ENCODE measurements around the gene FAM222B. TPM values are rescaled to one million over a fixed set of nuclear protein-coding genes. Genes with fewer than 3 reads are reported as not detected.
"Not testable (repeated sequence)": the region's sequence is repeated elsewhere in the genome, so short reads cannot be mapped to it uniquely, and the experiment has no call there.

The FAM222B gene
- total and polyA plus RNA-seq, 2 donors: 2.5 to 9.5 TPM

DNA sequence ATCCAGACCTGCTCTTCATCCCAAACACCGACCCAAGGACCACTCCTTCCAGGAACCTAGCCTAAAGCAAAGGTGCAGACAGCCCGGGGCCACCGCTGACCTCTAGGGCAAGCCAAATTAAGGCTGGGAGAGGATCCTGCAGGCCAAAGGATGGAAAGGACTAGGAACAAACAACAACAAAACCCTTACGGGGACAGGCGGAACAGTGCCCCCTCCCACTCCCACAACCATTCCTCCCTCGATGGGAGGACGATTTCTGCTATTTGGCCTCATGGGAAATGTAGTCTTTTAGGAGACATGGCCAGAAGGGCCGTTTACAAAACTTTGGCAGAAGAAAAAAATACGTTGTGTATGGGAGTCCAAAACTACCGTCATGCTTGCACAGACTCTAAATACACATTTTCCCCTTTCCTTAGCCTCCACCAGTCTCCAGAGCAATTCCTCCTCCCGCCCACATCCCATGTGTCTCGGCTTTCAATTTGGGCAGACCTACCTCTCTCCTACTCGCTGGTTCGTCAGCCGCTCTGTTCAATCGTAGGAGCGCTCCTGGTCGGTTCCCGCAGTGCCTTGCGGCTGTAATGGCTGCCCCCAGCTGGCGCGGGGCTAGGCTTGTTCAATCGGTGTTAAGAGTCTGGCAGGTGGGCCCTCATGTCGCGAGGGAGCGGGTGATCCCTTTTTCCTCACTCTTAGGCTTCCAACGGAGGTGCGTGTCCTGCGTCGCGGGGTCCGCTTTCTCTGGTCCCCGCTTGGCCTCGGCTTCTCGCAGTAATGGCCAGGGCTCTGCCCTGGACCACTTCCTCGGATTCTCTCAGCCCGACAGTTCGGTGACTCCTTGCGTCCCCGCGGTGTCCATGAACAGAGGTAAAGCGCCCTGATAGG is 12.1 kb upstream of the FAM222B start, which contains the start of gene ERAL1:
TSS of gene ERAL1 (plus strand) at position 560 of the 879 bp plus-strand sequence. CDS start at position 579, 19 bp downstream.
- no peaks in the 10 kb centered on the region for H3K9me3 ChIP-seq (ENCODE audit: control insufficient read depth in 2 of 2, insufficient read depth in 1 of 2, low read length in 1 of 2)
- H3K4me3 ChIP-seq (ENCODE audit: low read length in 2 of 2): peak within 1 kb of the TSS; percentile 62 to 71
- H3K4me1 ChIP-seq (ENCODE audit: control insufficient read depth in 2 of 2, insufficient read depth in 2 of 2, low read length in 2 of 2): peaks cover 11 to 14% of the 10 kb centered on the region in 2 donors
- no peaks in the 10 kb centered on the region for H3K27me3 ChIP-seq (ENCODE audit: control insufficient read depth in 2 of 2, insufficient read depth in 1 of 2, low read length in 1 of 2)
- WGBS: 1% methylated on average over 42 of the region's 42 CpGs
- peak within 1 kb of the TSS; percentile 48 to 82 for H3K27ac ChIP-seq (ENCODE audit: low read depth in 1 of 2, low read length in 1 of 2)
- H3K36me3 ChIP-seq (ENCODE audit: control insufficient read depth in 2 of 2, insufficient read depth in 2 of 2, low read length in 1 of 2): peaks cover 21 to 22% of the 10 kb centered on the region in 2 donors
- peak; percentile 70 to 92 (median 80) for DNase-seq (ENCODE audit: low read depth in 6 of 9, low spot score in 9 of 9)

DNA sequence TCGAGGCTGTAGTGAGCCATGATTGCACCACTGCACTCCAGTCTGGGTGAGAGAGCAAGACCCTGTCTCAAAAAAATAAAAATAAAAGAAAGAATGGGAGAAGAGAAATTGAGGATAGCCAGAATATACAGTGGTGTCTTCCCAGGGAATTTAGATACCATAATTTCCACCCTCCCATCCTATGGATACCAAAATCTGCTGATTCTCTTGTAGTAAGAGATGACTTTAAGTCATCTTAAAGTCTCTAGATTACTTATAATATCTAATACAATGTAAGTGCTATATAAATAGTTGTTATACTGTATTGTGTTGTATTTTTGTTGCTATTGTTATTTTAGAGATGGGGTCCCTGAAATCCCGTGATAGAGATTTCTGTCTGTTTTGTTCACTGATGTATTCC is 10.7 kb upstream of the FAM222B start:
- WGBS: over 99% methylated on average over 2 of the region's 2 CpGs
- no peaks in the 10 kb centered on the region for H3K9me3 ChIP-seq (ENCODE audit: control insufficient read depth in 2 of 2, insufficient read depth in 1 of 2, low read length in 1 of 2)
- no peak overlapping the region for H3K27ac ChIP-seq (ENCODE audit: low read depth in 1 of 2, low read length in 1 of 2)
- H3K4me3 ChIP-seq (ENCODE audit: low read length in 2 of 2): no peak overlapping the region
- peaks cover 9 to 10% of the 10 kb centered on the region in 2 donors for H3K36me3 ChIP-seq (ENCODE audit: control insufficient read depth in 2 of 2, insufficient read depth in 2 of 2, low read length in 1 of 2)
- H3K27me3 ChIP-seq (ENCODE audit: control insufficient read depth in 2 of 2, insufficient read depth in 1 of 2, low read length in 1 of 2): no peaks in the 10 kb centered on the region
- no peak for DNase-seq (ENCODE audit: low read depth in 6 of 9, low spot score in 9 of 9)
- H3K4me1 ChIP-seq (ENCODE audit: control insufficient read depth in 2 of 2, insufficient read depth in 2 of 2, low read length in 2 of 2): peaks cover 11 to 14% of the 10 kb centered on the region in 2 donors

DNA sequence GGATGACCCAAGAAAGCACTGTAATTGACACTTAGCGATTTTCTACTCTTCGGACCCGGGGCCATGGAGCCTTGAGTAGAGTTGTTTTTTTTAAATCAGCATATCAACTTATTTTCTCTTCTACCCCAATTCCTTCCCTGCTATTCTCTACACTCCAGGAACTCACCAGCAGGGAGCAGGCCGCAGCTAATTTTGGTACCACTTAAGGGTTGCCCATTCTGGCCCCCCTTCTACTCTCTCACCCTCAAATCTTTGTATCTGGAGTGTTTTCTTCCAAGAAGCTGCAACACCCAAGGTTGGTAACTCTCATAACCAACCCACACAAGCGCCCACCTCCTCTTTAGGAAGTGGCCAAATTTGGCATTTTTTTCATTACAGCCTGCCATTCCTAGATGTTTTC is 6.7 kb upstream of the FAM222B start:
- Histone ChIP-seq H3K27me3 (ENCODE audit: control insufficient read depth in 2 of 2, insufficient read depth in 1 of 2, low read length in 1 of 2) (no peaks in the 10 kb centered on the region), H3K4me3 (ENCODE audit: low read length in 2 of 2) (no peak overlapping the region), H3K36me3 (ENCODE audit: control insufficient read depth in 2 of 2, insufficient read depth in 2 of 2, low read length in 1 of 2) (no peaks in the 10 kb centered on the region), H3K9me3 (ENCODE audit: control insufficient read depth in 2 of 2, insufficient read depth in 1 of 2, low read length in 1 of 2) (no peaks in the 10 kb centered on the region), H3K4me1 (ENCODE audit: control insufficient read depth in 2 of 2, insufficient read depth in 2 of 2, low read length in 2 of 2) (peaks cover 3% of the 10 kb centered on the region in 2 donors), H3K27ac (ENCODE audit: low read depth in 1 of 2, low read length in 1 of 2) (no peak overlapping the region)
- DNase-seq (ENCODE audit: low read depth in 6 of 9, low spot score in 9 of 9): no peak
- WGBS: 71% methylated on average over 5 of the region's 5 CpGs

DNA sequence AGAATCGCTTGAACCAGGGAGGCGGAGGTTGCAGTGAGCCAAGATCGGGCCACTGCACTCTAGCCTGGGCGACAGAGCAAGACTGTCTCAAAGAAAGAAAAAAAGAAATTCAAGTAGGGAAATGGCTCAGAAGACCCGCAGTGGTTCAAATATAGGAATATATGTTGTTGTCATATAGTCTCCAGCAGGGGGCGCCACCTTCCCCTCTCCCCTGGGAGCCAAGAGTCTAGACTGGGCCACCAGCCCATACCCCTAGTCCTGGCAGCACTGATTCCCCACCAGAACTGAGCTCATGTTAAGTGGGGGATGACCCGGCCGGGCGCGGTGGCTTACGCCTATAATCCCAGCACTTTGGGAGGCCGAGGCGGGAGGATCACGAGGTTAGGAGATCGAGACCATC is 6.1 kb upstream of the FAM222B start:
- WGBS: 87% methylated on average over 15 of the region's 15 CpGs
- H3K36me3 ChIP-seq (ENCODE audit: control insufficient read depth in 2 of 2, insufficient read depth in 2 of 2, low read length in 1 of 2); H3K27ac ChIP-seq (ENCODE audit: low read depth in 1 of 2, low read length in 1 of 2); H3K4me3 ChIP-seq (ENCODE audit: low read length in 2 of 2); H3K9me3 ChIP-seq (ENCODE audit: control insufficient read depth in 2 of 2, insufficient read depth in 1 of 2, low read length in 1 of 2); H3K4me1 ChIP-seq (ENCODE audit: control insufficient read depth in 2 of 2, insufficient read depth in 2 of 2, low read length in 2 of 2); H3K27me3 ChIP-seq (ENCODE audit: control insufficient read depth in 2 of 2, insufficient read depth in 1 of 2, low read length in 1 of 2): not testable (repeated sequence)
- DNase-seq (ENCODE audit: low read depth in 6 of 9, low spot score in 9 of 9): peak in 1 of 9 donors; percentile 25

DNA sequence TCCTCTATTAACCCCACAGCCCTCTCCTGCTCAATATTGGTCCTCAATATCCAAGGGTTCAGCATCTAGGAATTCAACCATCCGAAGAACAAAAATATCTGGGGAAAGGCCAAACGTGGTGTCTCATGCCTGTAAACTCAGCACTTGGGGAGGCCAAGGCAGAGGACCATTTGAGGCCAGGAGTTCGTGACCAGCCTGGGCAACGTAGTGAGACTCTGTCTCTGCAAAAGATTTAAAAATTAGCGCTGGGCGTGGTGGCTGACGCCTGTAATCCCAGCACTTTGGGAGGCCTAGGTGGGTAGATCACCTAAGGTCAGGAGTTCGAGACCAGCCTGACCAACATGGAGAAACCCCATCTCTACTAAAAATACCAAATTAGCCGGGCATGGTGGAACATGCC is 4.1 kb upstream of the FAM222B start:
- not testable (repeated sequence) for H3K4me3 ChIP-seq (ENCODE audit: low read length in 2 of 2); DNase-seq (ENCODE audit: low read depth in 6 of 9, low spot score in 9 of 9); H3K27me3 ChIP-seq (ENCODE audit: control insufficient read depth in 2 of 2, insufficient read depth in 1 of 2, low read length in 1 of 2); H3K4me1 ChIP-seq (ENCODE audit: control insufficient read depth in 2 of 2, insufficient read depth in 2 of 2, low read length in 2 of 2); H3K9me3 ChIP-seq (ENCODE audit: control insufficient read depth in 2 of 2, insufficient read depth in 1 of 2, low read length in 1 of 2); H3K36me3 ChIP-seq (ENCODE audit: control insufficient read depth in 2 of 2, insufficient read depth in 2 of 2, low read length in 1 of 2); H3K27ac ChIP-seq (ENCODE audit: low read depth in 1 of 2, low read length in 1 of 2)
- WGBS: 95% methylated on average over 9 of the region's 9 CpGs

DNA sequence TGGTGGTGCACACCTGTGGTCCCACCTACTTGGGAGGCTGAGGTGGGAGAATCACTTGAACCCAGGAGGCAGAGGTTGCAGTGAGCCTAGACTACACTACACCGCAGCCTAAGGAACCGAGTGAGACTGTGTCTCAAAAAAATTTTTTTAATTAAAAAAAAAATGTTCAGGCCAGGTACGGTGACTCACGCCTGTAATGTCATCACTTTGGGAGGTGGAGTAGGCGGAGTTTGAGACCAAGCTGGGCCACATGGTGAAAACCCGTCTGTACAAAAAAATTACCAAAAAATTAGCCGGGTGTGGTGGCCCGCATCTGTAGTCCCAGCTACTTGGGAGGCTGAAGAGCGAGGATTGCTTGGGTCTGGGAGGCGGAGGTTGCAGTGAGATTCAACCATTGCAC is 3.6 kb upstream of the FAM222B start:
- Histone ChIP-seq H3K4me1 (ENCODE audit: control insufficient read depth in 2 of 2, insufficient read depth in 2 of 2, low read length in 2 of 2) (peaks cover 0 to 10% of the 10 kb centered on the region in 2 donors), H3K27ac (ENCODE audit: low read depth in 1 of 2, low read length in 1 of 2) (no peak overlapping the region), H3K36me3 (ENCODE audit: control insufficient read depth in 2 of 2, insufficient read depth in 2 of 2, low read length in 1 of 2) (no peaks in the 10 kb centered on the region), H3K27me3 (ENCODE audit: control insufficient read depth in 2 of 2, insufficient read depth in 1 of 2, low read length in 1 of 2) (no peaks in the 10 kb centered on the region), H3K4me3 (ENCODE audit: low read length in 2 of 2) (no peak overlapping the region), H3K9me3 (ENCODE audit: control insufficient read depth in 2 of 2, insufficient read depth in 1 of 2, low read length in 1 of 2) (peaks cover 0 to 1% of the 10 kb centered on the region in 2 donors)
- WGBS: 96% methylated on average over 10 of the region's 10 CpGs
- no peak for DNase-seq (ENCODE audit: low read depth in 6 of 9, low spot score in 9 of 9)

DNA sequence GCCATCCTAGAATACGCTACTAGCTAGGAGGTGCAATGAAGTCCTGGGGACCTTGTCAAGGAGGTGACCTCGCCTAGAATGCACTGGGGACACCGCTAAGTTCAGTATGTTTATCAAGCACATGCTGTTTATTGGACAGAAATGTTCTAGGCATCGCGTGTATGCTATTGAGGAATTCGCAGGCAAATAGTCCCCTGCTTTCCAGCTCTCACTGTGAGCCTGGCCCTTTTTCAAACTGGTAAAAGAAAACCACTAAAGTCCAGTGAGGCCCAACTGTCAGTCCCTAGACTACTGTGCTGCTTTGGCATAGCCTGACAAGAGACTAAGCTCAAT is 1.2 kb upstream of the FAM222B start:
- Histone ChIP-seq H3K27ac (ENCODE audit: low read depth in 1 of 2, low read length in 1 of 2) (no peak overlapping the region), H3K4me3 (ENCODE audit: low read length in 2 of 2) (no peak overlapping the region), H3K36me3 (ENCODE audit: control insufficient read depth in 2 of 2, insufficient read depth in 2 of 2, low read length in 1 of 2) (no peaks in the 10 kb centered on the region), H3K9me3 (ENCODE audit: control insufficient read depth in 2 of 2, insufficient read depth in 1 of 2, low read length in 1 of 2) (peaks cover 0 to 1% of the 10 kb centered on the region in 2 donors), H3K27me3 (ENCODE audit: control insufficient read depth in 2 of 2, insufficient read depth in 1 of 2, low read length in 1 of 2) (no peaks in the 10 kb centered on the region), H3K4me1 (ENCODE audit: control insufficient read depth in 2 of 2, insufficient read depth in 2 of 2, low read length in 2 of 2) (peaks cover 0 to 11% of the 10 kb centered on the region in 2 donors)
- no peak for DNase-seq (ENCODE audit: low read depth in 6 of 9, low spot score in 9 of 9)
- WGBS: 98% methylated on average over 6 of the region's 6 CpGs

DNA sequence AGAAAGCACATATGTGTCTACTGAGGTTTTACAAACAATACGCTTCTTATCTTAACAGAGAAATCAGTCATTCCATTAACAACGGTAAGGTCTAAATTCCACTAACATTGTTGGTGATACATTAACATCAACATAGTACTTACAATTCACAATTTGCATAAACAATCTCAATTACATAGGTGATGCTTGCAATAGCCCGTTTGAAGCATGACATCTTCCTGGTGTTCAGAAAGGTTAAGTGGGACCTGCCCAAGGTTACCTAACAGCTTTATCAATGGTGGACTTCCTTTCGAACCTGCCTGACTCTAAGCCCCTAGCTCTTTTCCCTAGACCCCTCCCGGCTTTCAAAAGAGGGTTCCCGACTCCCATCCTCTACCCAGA is 699 bp downstream of the FAM222B start:
- peak overlapping the region; percentile 63 to 88 for H3K4me3 ChIP-seq (ENCODE audit: low read length in 2 of 2)
- DNase-seq (ENCODE audit: low read depth in 6 of 9, low spot score in 9 of 9): peak in 1 of 9 donors; percentile 12
- H3K27ac ChIP-seq (ENCODE audit: low read depth in 1 of 2, low read length in 1 of 2): peak overlapping the region; percentile 63 to 78
- peaks cover 0 to 11% of the 10 kb centered on the region in 2 donors for H3K4me1 ChIP-seq (ENCODE audit: control insufficient read depth in 2 of 2, insufficient read depth in 2 of 2, low read length in 2 of 2)
- H3K9me3 ChIP-seq (ENCODE audit: control insufficient read depth in 2 of 2, insufficient read depth in 1 of 2, low read length in 1 of 2): peaks cover 0 to 1% of the 10 kb centered on the region in 2 donors
- no peaks in the 10 kb centered on the region for H3K36me3 ChIP-seq (ENCODE audit: control insufficient read depth in 2 of 2, insufficient read depth in 2 of 2, low read length in 1 of 2)
- WGBS: 17% methylated on average over 6 of the region's 6 CpGs
- H3K27me3 ChIP-seq (ENCODE audit: control insufficient read depth in 2 of 2, insufficient read depth in 1 of 2, low read length in 1 of 2): no peaks in the 10 kb centered on the region

DNA sequence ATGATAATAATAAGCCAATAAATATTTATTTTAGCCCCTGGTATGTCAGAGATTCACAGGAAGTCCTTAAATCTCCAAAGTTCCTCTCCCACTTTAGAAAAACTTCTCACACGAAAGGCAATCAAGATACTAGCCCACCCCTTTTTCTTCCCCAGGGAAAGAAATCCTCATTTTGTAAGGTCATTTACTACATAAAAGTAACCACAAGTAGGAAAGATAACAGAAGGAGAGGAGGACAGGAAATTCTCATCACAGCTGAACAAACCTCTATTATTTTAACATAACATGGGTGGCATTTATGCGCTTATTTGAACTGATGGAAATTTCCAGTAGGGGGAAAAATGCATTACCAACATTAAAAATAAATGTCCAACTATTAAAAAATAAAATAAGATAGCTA is 3.4 kb downstream of the FAM222B start:
- Histone ChIP-seq H3K4me3 (ENCODE audit: low read length in 2 of 2) (no peak overlapping the region), H3K9me3 (ENCODE audit: control insufficient read depth in 2 of 2, insufficient read depth in 1 of 2, low read length in 1 of 2) (peaks cover 0 to 1% of the 10 kb centered on the region in 2 donors), H3K27ac (ENCODE audit: low read depth in 1 of 2, low read length in 1 of 2) (no peak overlapping the region), H3K36me3 (ENCODE audit: control insufficient read depth in 2 of 2, insufficient read depth in 2 of 2, low read length in 1 of 2) (peaks cover under 1 to 2% of the 10 kb centered on the region in 2 donors), H3K27me3 (ENCODE audit: control insufficient read depth in 2 of 2, insufficient read depth in 1 of 2, low read length in 1 of 2) (no peaks in the 10 kb centered on the region), H3K4me1 (ENCODE audit: control insufficient read depth in 2 of 2, insufficient read depth in 2 of 2, low read length in 2 of 2) (peaks cover 0 to 11% of the 10 kb centered on the region in 2 donors)
- 97% methylated on average over 2 of the region's 2 CpGs for WGBS
- DNase-seq (ENCODE audit: low read depth in 6 of 9, low spot score in 9 of 9): no peak
